ENCODE data around the gene JAZF1.

Gene JAZF1

GRCh38 chr7:28133872-28134271 is 46.7 kb downstream of the JAZF1 start:
- FAIRE-seq = no peak

- FAIRE-seq = no peak
Measured at GRCh38 chr7:28132959-28133870, 47.4 kb downstream of the JAZF1 start.

GRCh38 chr7:28130277-28130676 is 50.3 kb downstream of the JAZF1 start:
- no peak for FAIRE-seq

GRCh38 chr7:28128608-28129007 is 52.0 kb downstream of the JAZF1 start:
- FAIRE-seq = no peak

- no peak for FAIRE-seq
Measured at GRCh38 chr7:28126410-28127041, 54.1 kb downstream of the JAZF1 start.

- no peak for FAIRE-seq
Measured at GRCh38 chr7:28125431-28126409, 54.9 kb downstream of the JAZF1 start.

- FAIRE-seq = no peak
Measured at GRCh38 chr7:28124413-28124812, 56.2 kb downstream of the JAZF1 start.

- no peak for FAIRE-seq
Measured at GRCh38 chr7:28123752-28124151, 56.8 kb downstream of the JAZF1 start.

- no peak for FAIRE-seq
Measured at GRCh38 chr7:28121496-28121895, 59.1 kb downstream of the JAZF1 start.

- no peak for FAIRE-seq
Measured at GRCh38 chr7:28116041-28116440, 64.6 kb downstream of the JAZF1 start.

- no peak for FAIRE-seq
Measured at GRCh38 chr7:28115261-28115660, 65.3 kb downstream of the JAZF1 start.

- no peak for FAIRE-seq
Measured at GRCh38 chr7:28114056-28114455, 66.5 kb downstream of the JAZF1 start.

GRCh38 chr7:28112883-28113540 is 67.6 kb downstream of the JAZF1 start:
- no peak for FAIRE-seq

GRCh38 chr7:28112467-28112866 is 68.1 kb downstream of the JAZF1 start:
- no peak for FAIRE-seq

- no peak for FAIRE-seq
Measured at GRCh38 chr7:28112012-28112411, 68.6 kb downstream of the JAZF1 start.

- FAIRE-seq = no peak
Measured at GRCh38 chr7:28110427-28111012, 70.1 kb downstream of the JAZF1 start.

GRCh38 chr7:28108747-28109146 is 71.8 kb downstream of the JAZF1 start:
- no peak for FAIRE-seq

GRCh38 chr7:28107960-28108359 is 72.6 kb downstream of the JAZF1 start:
- FAIRE-seq = no peak

GRCh38 chr7:28106321-28106829 is 74.2 kb downstream of the JAZF1 start:
- FAIRE-seq = no peak

- no peak for FAIRE-seq
Measured at GRCh38 chr7:28105234-28105633, 75.4 kb downstream of the JAZF1 start.

GRCh38 chr7:28104811-28105210 is 75.8 kb downstream of the JAZF1 start:
- no peak for FAIRE-seq

GRCh38 chr7:28104041-28104541 is 76.5 kb downstream of the JAZF1 start:
- no peak for FAIRE-seq

All from A204.1 (cell line).